Hepatocyte (in vitro differentiated cells): Measurements from ENCODE around the gene ASCC2. TPM values are rescaled to one million over a fixed set of nuclear protein-coding genes. Genes with fewer than 3 reads are reported as not detected.

Experiments used
- DNase-seq: peaks from one replicate; pipeline ENCODE4 v3.0.0-alpha.2; 2016; ENCODE audit warnings: low spot score
- H2AFZ ChIP-seq: fragments of 200-600 bp; sonication (generic); 2 replicates; pipeline ENCODE4 v1.6.0; 2016; ENCODE audit warnings: antibody characterized with exemption, mild to moderate bottlenecking
- H3K27ac ChIP-seq: fragments of 200-600 bp; sonication (generic); 2 replicates; pipeline ENCODE4 v1.5.1; 2016; ENCODE audit warnings: mild to moderate bottlenecking
- H3K27me3 ChIP-seq: fragments of 200-600 bp; sonication (generic); 2 replicates; pipeline ENCODE4 v1.6.1; 2016
- H3K36me3 ChIP-seq: fragments of 200-600 bp; sonication (generic); replicated peaks from 2 replicates; pipeline ENCODE4 v1.5.1; 2016; ENCODE audit warnings: low read depth; ENCODE audit not compliant: insufficient read depth
- H3K4me1 ChIP-seq: fragments of 200-600 bp; sonication (generic); 2 replicates; pipeline ENCODE4 v1.5.1; 2016; ENCODE audit warnings: mild to moderate bottlenecking, moderate library complexity; ENCODE audit not compliant: insufficient read depth
- H3K4me2 ChIP-seq: fragments of 200-600 bp; sonication (generic); 2 replicates; pipeline ENCODE4 v1.6.0; 2016
- H3K4me3 ChIP-seq: fragments of 200-600 bp; sonication (generic); 2 replicates; pipeline ENCODE4 v1.5.1; 2016; ENCODE audit warnings: mild to moderate bottlenecking
- H3K79me2 ChIP-seq: fragments of 200-600 bp; sonication (generic); 2 replicates; pipeline ENCODE4 v1.6.0; 2017; ENCODE audit warnings: mild to moderate bottlenecking
- H3K9me2 ChIP-seq: fragments of 200-600 bp; sonication (generic); replicated peaks from 2 replicates; pipeline ENCODE4 v1.6.0; 2017; ENCODE audit warnings: mild to moderate bottlenecking; ENCODE audit not compliant: insufficient read depth
- H3K9me3 ChIP-seq: fragments of 200-600 bp; sonication (generic); 2 replicates; pipeline ENCODE4 v1.5.1; 2016; ENCODE audit warnings: low read depth, mild to moderate bottlenecking
- H4K20me1 ChIP-seq: fragments of 200-600 bp; sonication (generic); 2 replicates; pipeline ENCODE4 v1.6.0; 2016; ENCODE audit warnings: mild to moderate bottlenecking; ENCODE audit not compliant: insufficient read depth, poor library complexity, severe bottlenecking
- EZH2 ChIP-seq: fragments of 200-600 bp; sonication (generic); IDR thresholded peaks from 2 replicates; pipeline ENCODE4 v1.6.1; 2016; ENCODE audit warnings: antibody characterized with exemption, mild to moderate bottlenecking, borderline replicate concordance
- EZH2phosphoT487 ChIP-seq: fragments of 200-600 bp; sonication (generic); IDR thresholded peaks from one replicate; pipeline ENCODE4 v1.6.1; 2018; ENCODE audit warnings: antibody characterized with exemption, mild to moderate bottlenecking, low read depth, moderate library complexity; ENCODE audit not compliant: unreplicated experiment, severe bottlenecking
- WGBS: methylation state at CpG from one replicate; pipeline ENCODE4 v1.1.6; 2016; ENCODE audit warnings: low lambda C conversion rate; ENCODE audit errors: missing lambda C conversion rate; 5-methylcytosine and 5-hydroxymethylcytosine counted together
- polyA plus RNA-seq: library from polyadenylated mRNA; unstranded; fragments of >200 nt; fragmentation: Nextera tagmentation; extraction: Ambion mirVana; gene quantifications from 2 replicates; pipeline ENCODE4 v1.2.1, GENCODE V29; 2016
- total RNA-seq: library from RNA; depleted of rRNA; stranded (reverse); fragments of >200 nt; gene quantifications from 2 replicates; pipeline ENCODE4 v1.2.3, GENCODE V29; 2014
- TF ChIP-seq, protein P1 (sequence below): fragments of 200-600 bp; sonication (generic); IDR thresholded peaks from 2 replicates; pipeline ENCODE4 v1.5.1; 2016; ENCODE audit warnings: antibody characterized with exemption, mild to moderate bottlenecking; ENCODE audit not compliant: poor library complexity

Gene ASCC2
- total and polyA plus RNA-seq, 2 experiments from 2014 or later = 25.9 to 54.8 TPM

DNA sequence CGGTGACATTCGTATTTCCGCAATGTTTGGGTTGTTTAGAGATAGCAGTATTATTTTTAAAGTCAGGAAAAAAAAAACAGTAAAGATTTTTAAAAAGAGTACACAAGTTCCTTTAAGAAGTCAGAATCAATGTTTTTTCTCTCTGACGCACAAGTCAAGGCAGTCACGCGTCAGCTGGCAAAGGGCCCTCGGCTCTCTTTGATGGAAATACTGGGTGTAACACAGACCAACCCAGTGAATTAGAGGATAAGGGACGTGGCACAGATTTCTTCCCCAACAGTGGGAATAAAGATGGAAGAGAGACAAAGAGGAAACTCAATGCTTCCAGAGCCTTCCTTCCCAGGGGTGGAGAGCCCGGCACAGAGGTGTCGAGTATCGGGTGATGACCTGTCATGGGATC is 13.4 kb downstream of the ASCC2 start:
- Histone ChIP-seq H3K4me2 (no peak overlapping the region), H3K27me3 (no peaks in the 10 kb centered on the region), H3K27ac (no peak overlapping the region), H4K20me1 (no peaks in the 10 kb centered on the region), H2AFZ (no peak overlapping the region), H3K4me3 (no peak overlapping the region), H3K4me1 (no peaks in the 10 kb centered on the region), H3K79me2 (no peaks in the 10 kb centered on the region), H3K9me3 (no peaks in the 10 kb centered on the region), H3K36me3 (no peaks in the 10 kb centered on the region), H3K9me2 (no peaks in the 10 kb centered on the region)
- WGBS = 93% methylated on average over 11 of the region's 11 CpGs
- TF ChIP-seq EZH2phosphoT487 = no peak
- no peak for DNase-seq

DNA sequence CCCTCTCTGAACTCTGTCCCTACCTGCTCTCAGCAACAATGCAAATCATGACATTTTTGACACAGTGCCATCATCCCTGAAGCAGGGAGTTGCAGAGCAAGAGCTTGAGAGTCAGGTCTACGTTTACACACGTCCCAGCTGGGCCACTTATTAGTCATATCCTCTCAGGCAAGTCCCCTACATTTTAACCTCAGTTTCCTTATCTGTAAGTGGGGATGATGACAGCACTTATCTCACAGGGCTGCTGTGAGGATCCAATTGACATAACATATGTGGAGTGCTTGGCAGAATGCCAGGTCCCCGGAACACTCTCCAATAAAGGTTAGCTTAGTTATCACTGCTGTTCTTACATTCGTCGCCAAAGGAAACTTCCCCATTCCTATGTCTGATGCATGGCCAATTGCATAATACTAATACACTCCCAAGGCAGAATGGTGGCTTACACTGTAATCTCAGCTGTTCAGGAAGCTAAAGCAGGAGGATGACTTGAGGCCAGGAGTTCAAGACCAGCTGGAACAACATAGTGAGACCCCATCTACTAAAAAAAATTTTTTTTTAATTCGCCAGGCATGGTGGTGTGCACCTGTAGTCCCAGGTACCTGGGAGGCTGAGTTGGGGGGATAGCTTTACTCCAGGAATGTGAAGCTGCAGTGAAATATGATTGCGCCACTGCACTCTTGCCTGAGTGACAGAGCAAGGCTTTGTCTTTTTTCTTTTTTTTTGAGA is 16.6 kb downstream of the ASCC2 start:
- DNase-seq = peak; percentile 92
- no peak overlapping the region for H3K4me3 ChIP-seq
- H3K9me2 ChIP-seq = no peaks in the 10 kb centered on the region
- H3K27ac ChIP-seq = peak overlapping the region; percentile 59
- no peak overlapping the region for H2AFZ ChIP-seq
- H3K79me2 ChIP-seq = no peaks in the 10 kb centered on the region
- no peak overlapping the region for H3K4me2 ChIP-seq
- no peaks in the 10 kb centered on the region for H3K9me3 ChIP-seq
- 54% methylated on average over 7 of the region's 7 CpGs for WGBS
- H3K27me3 ChIP-seq = no peaks in the 10 kb centered on the region
- no peaks in the 10 kb centered on the region for H4K20me1 ChIP-seq
- H3K4me1 ChIP-seq = no peaks in the 10 kb centered on the region
- no peaks in the 10 kb centered on the region for H3K36me3 ChIP-seq
- TF ChIP-seq EZH2 (no peak), EZH2phosphoT487 (no peak)
- TF ChIP-seq, protein P1, sequence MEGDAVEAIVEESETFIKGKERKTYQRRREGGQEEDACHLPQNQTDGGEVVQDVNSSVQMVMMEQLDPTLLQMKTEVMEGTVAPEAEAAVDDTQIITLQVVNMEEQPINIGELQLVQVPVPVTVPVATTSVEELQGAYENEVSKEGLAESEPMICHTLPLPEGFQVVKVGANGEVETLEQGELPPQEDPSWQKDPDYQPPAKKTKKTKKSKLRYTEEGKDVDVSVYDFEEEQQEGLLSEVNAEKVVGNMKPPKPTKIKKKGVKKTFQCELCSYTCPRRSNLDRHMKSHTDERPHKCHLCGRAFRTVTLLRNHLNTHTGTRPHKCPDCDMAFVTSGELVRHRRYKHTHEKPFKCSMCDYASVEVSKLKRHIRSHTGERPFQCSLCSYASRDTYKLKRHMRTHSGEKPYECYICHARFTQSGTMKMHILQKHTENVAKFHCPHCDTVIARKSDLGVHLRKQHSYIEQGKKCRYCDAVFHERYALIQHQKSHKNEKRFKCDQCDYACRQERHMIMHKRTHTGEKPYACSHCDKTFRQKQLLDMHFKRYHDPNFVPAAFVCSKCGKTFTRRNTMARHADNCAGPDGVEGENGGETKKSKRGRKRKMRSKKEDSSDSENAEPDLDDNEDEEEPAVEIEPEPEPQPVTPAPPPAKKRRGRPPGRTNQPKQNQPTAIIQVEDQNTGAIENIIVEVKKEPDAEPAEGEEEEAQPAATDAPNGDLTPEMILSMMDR = no peak

DNA sequence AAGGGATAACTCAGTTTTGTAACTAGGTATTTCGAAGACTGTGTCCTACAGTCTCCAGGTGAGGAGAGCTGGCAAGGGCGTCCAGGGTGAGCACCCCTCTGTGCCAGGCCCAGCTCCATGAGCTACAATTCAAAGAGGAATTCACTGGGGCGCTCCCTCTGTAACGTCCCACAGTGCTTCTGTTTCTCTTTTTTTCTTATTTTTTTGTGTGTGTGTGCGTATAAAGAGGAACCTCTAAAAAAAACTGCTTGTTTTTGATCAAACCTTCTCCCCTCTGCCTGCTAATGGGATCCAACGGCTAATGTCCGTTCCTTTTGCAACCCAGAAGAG is 17.1 kb downstream of the ASCC2 start:
- Histone ChIP-seq H3K27ac (peak overlapping the region; percentile 54), H3K4me1 (no peaks in the 10 kb centered on the region), H3K4me2 (no peak overlapping the region), H3K9me2 (no peaks in the 10 kb centered on the region), H3K36me3 (no peaks in the 10 kb centered on the region), H3K9me3 (no peaks in the 10 kb centered on the region), H3K4me3 (no peak overlapping the region), H2AFZ (no peak overlapping the region), H3K27me3 (no peaks in the 10 kb centered on the region), H3K79me2 (no peaks in the 10 kb centered on the region), H4K20me1 (no peaks in the 10 kb centered on the region)
- TF ChIP-seq, protein P1 = no peak
- TF ChIP-seq EZH2phosphoT487 = no peak
- TF ChIP-seq EZH2 = no peak
- no peak for DNase-seq
- WGBS = 87% methylated on average over 7 of the region's 7 CpGs

DNA sequence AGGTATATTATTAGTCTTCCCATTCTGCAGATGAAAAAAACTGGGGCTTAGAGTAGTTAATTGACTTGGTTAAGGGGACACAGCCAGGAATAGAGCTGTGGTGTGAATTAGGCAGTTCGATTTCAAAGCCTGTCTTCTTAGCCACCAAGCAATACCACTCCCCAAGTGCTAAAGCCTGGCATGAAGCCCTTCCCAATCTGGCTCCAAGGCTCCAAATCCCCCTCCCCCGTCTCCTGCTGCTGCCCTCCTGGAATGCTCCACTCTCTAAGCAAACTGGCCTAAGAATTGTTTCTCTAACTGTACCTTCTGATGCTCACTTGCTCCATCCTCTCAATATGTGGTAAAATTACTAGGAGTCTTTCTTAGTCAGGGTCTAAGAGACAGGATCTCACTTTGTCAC is 18.6 kb downstream of the ASCC2 start:
- Histone ChIP-seq H2AFZ (no peak overlapping the region), H4K20me1 (no peaks in the 10 kb centered on the region), H3K27me3 (no peaks in the 10 kb centered on the region), H3K9me2 (no peaks in the 10 kb centered on the region), H3K36me3 (no peaks in the 10 kb centered on the region), H3K4me1 (peaks cover under 1% of the 10 kb centered on the region), H3K4me3 (no peak overlapping the region), H3K4me2 (no peak overlapping the region), H3K79me2 (no peaks in the 10 kb centered on the region), H3K27ac (no peak overlapping the region), H3K9me3 (no peaks in the 10 kb centered on the region)
- WGBS = 96% methylated on average over 2 of the region's 2 CpGs
- DNase-seq = no peak
- no peak for TF ChIP-seq EZH2
- no peak for TF ChIP-seq EZH2phosphoT487
- TF ChIP-seq, protein P1 = no peak
